HG03354 (cell line): ENCODE data around the gene ZNF75A.
A peak's percentile ranks its signal among the peaks of the same experiment; 100 is the strongest.
"Not testable (repeated sequence)": the region's sequence is repeated elsewhere in the genome, so short reads cannot be mapped to it uniquely, and the experiment has no call there.

Experiments
- ATAC-seq: cut with Tn5 transposase; IDR thresholded peaks from one replicate; pipeline ENCODE4 v1.9.1; 2021; ENCODE audit warnings: mild to moderate bottlenecking; ENCODE audit not compliant: unreplicated experiment, poor library complexity, severe bottlenecking

Gene ZNF75A

DNA sequence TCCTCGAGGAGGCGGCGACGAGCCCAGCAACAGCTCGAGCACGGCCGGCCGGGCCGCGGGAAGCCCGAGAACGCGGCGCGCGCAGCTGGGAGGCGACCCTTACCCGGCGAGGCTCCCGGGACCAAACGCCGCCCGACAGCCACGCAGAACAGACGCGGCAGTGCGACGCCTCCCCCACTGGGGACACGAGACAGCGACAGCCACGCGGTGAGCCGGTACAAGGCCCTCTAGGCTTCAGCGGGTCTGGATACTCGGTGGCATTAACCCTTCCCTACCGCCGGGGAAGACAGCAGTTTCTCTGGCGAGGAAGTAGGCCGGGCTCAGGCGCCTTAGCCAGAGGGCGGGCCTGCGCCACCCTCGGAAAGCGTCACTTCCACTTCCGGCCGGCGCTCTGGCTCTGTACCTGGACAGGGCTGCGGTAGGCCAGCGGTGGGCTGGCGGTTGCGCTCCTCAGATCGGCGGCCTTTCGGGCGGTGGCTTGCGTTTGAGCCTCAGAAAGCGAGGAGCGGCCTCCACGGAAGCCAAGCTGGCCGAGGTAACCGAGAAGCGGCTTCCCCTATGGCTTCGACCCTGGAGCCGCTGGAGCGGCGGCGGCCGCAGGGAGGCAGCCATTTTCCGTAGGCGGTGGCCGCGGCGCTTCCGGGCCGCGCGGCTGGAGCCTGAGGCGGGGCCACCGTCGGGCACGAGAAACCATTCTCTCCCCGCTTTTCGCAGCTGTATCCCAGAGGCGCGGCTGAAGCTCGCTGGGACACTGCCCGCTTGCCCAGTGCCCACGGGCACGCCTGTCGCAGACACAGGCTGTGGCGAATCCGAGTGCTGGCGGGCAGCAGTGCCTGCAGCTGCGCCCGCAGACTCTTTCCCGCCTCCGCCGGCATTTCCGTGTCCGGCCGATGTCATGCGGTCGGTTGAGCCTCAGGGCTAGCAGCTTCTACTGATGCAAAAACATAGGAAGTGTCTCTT is at the start of gene ZNF75A, which contains the start of gene TIGD7:
Gene ZNF75A (plus strand): TSS at position 389 of the 960 bp plus-strand sequence. CDS start 2,932 bp downstream, outside the sequence.
Gene TIGD7 (minus strand): TSS at position 322 of the 960 bp plus-strand sequence. CDS start 4,816 bp downstream, outside the sequence.
- ATAC-seq, result peak; percentile 94

GRCh38 chr16:3256146-3256865 is 49.0 kb upstream of the ZNF75A start, which contains the start of gene MEFV:
MEFV (minus strand) TSS chr16:3256633; CDS start chr16:3256587, 46 bp downstream.
- ATAC-seq, result no peak

DNA sequence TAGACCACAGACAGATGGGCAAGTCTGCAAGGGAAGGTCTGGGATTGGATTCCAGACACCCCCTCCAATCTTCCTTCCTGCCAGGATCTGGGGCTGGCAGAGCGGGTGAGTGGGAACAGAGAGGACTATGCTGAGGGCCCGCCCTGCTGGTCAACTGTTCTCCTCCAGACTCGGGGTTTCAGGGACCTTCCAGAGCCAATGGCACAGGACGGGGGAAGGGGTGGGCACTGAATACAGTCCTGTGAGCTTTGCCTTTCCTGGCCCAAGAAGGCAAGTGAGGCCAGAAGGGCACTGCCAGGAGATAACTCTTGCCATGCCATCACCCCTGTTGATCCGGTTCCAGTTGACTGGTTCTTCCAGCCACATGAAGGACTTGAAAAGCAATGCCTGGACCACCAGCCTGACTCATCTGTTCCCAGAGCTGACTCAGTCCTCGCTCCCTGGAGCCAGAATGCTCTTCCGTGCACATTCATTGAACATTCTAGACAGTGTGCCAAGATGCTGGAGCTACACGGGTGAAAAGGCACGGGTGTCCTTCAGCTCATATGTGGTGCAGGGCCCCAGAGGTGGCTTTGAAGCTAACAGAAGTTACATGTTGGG is 48.3 kb upstream of the ZNF75A start:
- ATAC-seq, result no peak

DNA sequence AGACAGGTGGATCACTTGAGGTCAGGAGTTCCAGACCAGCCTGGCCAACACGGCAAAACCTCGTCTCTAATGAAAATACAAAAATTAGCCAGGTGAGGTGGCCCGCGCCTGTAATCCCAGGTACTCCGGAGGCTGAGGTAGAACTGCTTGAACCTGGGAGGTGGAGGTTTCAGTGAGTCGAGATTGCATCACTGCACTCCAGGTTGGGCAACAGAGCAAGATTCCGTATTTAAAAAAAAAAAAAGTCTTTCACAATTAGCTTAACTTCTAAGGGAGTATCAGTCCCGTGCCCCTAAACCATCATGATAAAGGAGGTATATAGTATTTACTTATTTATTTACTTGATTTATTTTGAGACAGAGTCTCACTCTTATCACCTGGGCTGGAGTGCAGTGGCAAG is 45.5 kb upstream of the ZNF75A start:
- ATAC-seq, result no peak

DNA sequence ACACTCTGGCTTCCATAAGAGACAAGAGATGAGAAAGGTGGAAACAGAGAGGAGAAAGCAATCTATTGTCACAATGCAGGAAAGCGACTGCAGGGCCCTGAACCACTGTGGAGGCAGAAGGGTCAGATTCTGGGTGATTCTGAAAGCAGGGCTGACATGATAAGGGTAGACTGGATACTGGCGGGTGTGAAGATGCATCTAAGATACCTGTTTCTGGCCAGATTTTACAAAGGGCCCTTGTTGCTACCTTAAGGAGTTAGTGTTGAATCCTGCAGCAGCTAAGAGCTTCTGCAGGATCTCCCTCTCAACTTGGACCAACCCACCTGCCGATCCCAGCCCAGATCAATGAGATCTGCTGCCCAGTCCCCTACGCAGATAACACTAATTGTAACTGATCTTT is 42.8 kb upstream of the ZNF75A start:
- no peak for ATAC-seq

DNA sequence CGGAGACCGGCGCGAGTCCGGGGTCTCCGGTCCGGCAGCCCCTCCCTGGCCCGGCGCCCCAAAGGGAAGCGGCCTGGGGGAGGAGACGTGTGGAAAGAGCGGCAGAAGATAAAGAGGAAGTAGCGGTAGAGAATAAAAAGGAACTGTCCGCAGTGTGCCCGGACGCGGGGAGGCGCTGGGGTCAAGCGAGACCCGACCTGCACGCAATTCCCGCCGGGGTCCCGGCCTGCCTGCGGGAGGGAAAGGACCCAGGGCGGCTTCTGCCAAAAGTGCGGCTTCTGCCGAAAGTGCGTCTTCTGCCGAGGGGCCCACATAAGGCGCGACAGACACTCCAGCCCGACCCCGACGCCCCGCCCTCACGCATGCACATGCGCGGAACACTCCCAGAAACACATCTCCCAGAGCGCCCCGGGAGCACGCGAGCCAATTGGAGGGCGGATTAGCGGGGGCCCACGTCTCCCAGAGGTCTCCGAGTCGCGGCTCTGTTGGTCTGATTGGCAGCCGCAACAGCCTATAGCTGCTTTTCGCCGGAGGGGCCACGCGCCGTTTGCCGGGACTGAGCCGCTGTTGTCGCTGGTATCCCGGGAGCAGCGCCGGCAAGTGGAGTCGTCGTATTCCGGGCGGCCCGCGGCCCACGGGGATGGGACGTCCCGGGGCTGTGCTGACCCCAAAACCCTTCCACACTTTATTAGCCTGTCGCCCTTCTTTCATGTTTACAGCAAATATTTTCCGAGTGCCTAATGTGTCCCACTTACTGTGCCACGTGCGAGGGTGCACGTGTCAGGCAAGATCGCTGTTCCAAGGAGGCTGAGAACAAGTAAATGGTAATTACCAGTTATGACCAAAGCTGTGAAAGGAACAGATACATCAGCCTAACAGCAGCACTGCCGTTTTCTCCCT is 40.9 kb upstream of the ZNF75A start:
- ATAC-seq, result peak; percentile 77

DNA sequence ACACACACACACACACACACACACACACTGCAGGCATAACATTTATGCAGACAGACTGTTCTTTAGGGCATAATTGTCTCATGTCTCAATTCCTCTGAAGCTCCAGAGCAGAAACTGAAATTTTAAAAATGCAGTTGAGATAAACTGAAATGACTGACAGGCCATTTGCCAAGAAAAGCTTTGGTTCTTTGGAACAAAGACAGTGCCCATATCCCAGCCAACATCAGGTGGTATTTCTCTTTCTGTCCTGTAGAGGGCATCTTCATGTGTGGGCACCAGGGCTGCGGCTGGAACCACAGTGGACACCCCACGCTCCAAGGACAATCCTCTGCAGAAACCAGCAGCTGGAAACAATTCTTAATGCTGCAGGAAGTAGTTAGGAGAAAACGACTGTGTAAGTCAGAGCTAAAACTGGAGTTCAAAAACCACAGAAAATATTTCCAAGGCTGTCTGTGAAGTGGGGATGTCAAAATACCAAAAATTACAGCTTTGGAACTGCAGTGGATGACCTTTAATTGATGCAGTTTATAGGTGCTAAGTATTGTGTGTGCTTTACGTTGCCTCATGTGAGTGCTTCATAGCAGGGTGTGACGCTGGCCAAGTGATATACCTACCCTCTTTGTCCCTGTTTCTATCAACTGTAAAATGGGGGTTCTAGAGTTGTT is 38.3 kb upstream of the ZNF75A start:
- ATAC-seq, result no peak

- ATAC-seq, result no peak
Measured at GRCh38 chr16:3268294-3268693, 37.0 kb upstream of the ZNF75A start.

DNA sequence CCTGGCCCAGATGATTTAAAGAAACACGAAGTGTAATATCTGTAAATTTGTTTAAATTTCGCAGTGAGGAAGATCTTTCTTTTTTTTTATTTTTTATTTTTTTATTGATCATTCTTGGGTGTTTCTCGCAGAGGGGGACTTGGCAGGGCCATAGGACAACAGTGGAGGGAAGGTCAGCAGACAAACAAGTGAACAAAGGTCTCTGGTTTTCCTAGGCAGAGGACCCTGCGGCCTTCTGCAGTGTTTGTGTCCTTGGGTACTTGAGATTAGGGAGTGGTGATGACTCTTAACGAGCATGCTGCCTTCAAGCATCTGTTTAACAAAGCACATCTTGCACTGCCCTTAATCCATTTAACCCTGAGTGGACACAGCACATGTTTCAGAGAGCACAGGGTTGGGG is 34.6 kb upstream of the ZNF75A start:
- ATAC-seq, result not testable (repeated sequence)

DNA sequence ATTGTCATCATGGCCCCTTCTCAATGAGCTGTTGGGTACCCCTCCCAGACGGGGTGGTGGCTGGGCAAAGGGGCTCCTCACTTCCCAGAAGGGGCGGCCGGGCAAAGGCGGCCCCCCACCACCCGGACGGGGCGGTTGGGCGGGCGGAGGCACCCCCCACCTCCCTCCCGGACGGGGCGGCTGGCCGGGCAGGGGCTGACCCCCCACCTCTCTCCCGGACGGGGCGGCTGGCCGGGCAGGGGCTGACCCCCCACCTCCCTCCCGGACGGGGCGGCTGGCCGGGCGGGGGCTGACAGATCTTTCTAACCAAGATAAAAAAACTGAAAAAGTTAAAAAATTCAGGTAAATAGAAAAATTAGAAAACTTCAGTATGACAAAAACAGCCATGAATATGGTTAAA is 34.0 kb upstream of the ZNF75A start:
- not testable (repeated sequence) for ATAC-seq

GRCh38 chr16:3274490-3274889 is 30.8 kb upstream of the ZNF75A start:
- no peak for ATAC-seq

DNA sequence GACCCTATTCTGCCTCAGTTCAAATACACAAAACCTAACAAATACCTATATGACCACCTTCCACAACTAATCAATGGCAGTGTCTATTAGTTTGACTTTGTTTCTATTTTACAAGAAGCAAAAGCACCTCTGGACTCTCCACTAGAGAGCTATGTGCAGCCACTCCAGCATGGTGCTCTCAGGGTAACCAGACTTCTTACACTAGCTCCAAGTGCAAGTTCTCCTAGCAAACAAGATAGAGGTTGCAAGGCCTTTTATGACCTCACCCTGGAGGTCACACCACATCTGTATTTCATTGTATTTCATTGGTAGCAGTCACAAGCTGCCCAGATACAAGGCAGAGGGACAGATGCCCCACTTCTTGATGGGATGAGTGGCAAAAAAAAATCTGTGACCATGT is 30.4 kb upstream of the ZNF75A start:
- ATAC-seq, result no peak

- no peak for ATAC-seq
Measured at GRCh38 chr16:3276679-3277078, 28.6 kb upstream of the ZNF75A start.

GRCh38 chr16:3281222-3281820 is 24.0 kb upstream of the ZNF75A start:
- no peak for ATAC-seq

GRCh38 chr16:3282103-3282729 is 23.1 kb upstream of the ZNF75A start:
- ATAC-seq, result peak; percentile 36

- peak; percentile 86 for ATAC-seq
Measured at GRCh38 chr16:3282730-3283542, 22.4 kb upstream of the ZNF75A start, which contains the start of gene ZNF263. ZNF263 (plus strand) TSS chr16:3283491; CDS start chr16:3283819, 328 bp downstream.
